NT2/D1 (cell line): ENCODE measurements around the gene CYBA.

Experiments
- YY1 ChIP-seq: IDR thresholded peaks from 2 replicates; pipeline ENCODE4 v1.6.1; 2011; ENCODE audit not compliant: insufficient read length, insufficient read depth
- ZNF274 ChIP-seq: IDR thresholded peaks from 2 replicates; pipeline ENCODE4 v1.6.1; 2011; ENCODE audit warnings: mild to moderate bottlenecking, low read depth, low read length

- no peak for TF ChIP-seq YY1
- no peak for TF ChIP-seq ZNF274
These were observed 23.0 kb upstream of the CYBA start for GRCh38 chr16:88673716-88674379.
